Endothelial cell of umbilical vein (primary cell): ENCODE measurements around the gene FAR1. TPM values are rescaled to one million over a fixed set of nuclear protein-coding genes. Genes with fewer than 3 reads are reported as not detected.

ENCODE experiments used
- BruUV-seq: library from RNA; stranded (reverse); fragments of 400-500 nt; replicated peaks from 2 replicates; lab custom pipeline; 2021; lab: Mats Ljungman, UMichigan
- CTCF ChIA-PET: fragments of 300-600, 350-600 bp; sonication (Branson Sonifier 250); formaldehyde crosslinking; loops from one replicate; lab custom pipeline; 2021; ENCODE audit warnings: antibody characterized with exemption, inconsistent platforms; lab: Charles Lee
- POLR2A ChIA-PET: fragments of 300-600, 350-600 bp; sonication (Branson Sonifier 250); formaldehyde crosslinking; loops from one replicate; lab custom pipeline; 2021; ENCODE audit warnings: antibody characterized with exemption, inconsistent platforms; lab: Charles Lee
- DNase-seq: peaks from one replicate; pipeline ENCODE4 v3.0.0-alpha.2; 2011; ENCODE audit warnings: low read depth, low spot score
- FAIRE-seq: peaks from 2 replicates; lab custom pipeline; 2011; peaks lifted over from hg19 to GRCh38; lab: Jason Lieb, UNC
- H2AFZ ChIP-seq: 2 replicates; pipeline ENCODE4 v1.6.0; 2012; ENCODE audit warnings: low read depth, low read length, control low read depth, inconsistent platforms
- H3K27ac ChIP-seq: 2 replicates; pipeline ENCODE4 v1.5.1; 2011; ENCODE audit warnings: low read depth, mild to moderate bottlenecking, control low read depth, low read length, moderate library complexity; ENCODE audit not compliant: insufficient read depth
- H3K27me3 ChIP-seq, 2 experiments: 2 replicates each; pipeline versions ENCODE4 v1.6.0 to v1.6.1; 2011; ENCODE audit warnings: low read length in 2 of 2, mixed read lengths in 1 of 2; ENCODE audit not compliant: control insufficient read depth in 2 of 2, insufficient read depth in 2 of 2
- H3K36me3 ChIP-seq, 2 experiments: 2 replicates in 1 of 2; 3 replicates in 1 of 2; pipeline ENCODE4 v1.5.1; 2011; ENCODE audit warnings: low read length in 2 of 2, mild to moderate bottlenecking in 1 of 2, moderate library complexity in 1 of 2; ENCODE audit not compliant: control insufficient read depth in 2 of 2, insufficient read depth in 2 of 2; ENCODE audit errors: extremely low read depth in 1 of 2
- H3K4me1 ChIP-seq: 3 replicates; pipeline ENCODE4 v1.5.1; 2011; ENCODE audit warnings: mild to moderate bottlenecking, low read length; ENCODE audit not compliant: control insufficient read depth, insufficient read depth; ENCODE audit errors: extremely low read depth
- H3K4me2 ChIP-seq: 2 replicates; pipeline ENCODE4 v1.6.1; 2011; ENCODE audit warnings: low read length, control low read depth, mixed read lengths; ENCODE audit not compliant: insufficient read depth
- H3K4me3 ChIP-seq, 3 experiments: fragments of 200-600 bp in 1 of 3; sonication (generic), shearing (Covaris generic) in 1 of 3; replicated peaks in 1 of 3; 2 replicates each; pipeline ENCODE4 v1.5.1; 2011 to 2016; ENCODE audit warnings: control low read depth in 3 of 3, low read length in 3 of 3, mild to moderate bottlenecking in 2 of 3, inconsistent platforms in 1 of 3, low read depth in 1 of 3, moderate library complexity in 1 of 3; ENCODE audit not compliant: insufficient read depth in 1 of 3
- H3K79me2 ChIP-seq: 2 replicates; pipeline ENCODE4 v1.6.0; 2012; ENCODE audit warnings: low read length, inconsistent platforms; ENCODE audit not compliant: control insufficient read depth, insufficient read depth
- H3K9ac ChIP-seq: replicated peaks from 2 replicates; pipeline ENCODE3; 2011; ENCODE audit warnings: low read length, control low read depth; ENCODE audit not compliant: insufficient read depth; ENCODE audit errors: extremely low read depth
- H3K9me1 ChIP-seq: replicated peaks from 3 replicates; pipeline ENCODE4 v1.6.0; 2011; ENCODE audit warnings: mild to moderate bottlenecking, low read length; ENCODE audit not compliant: control insufficient read depth, insufficient read depth; ENCODE audit errors: extremely low read depth
- H3K9me3 ChIP-seq: replicated peaks from 2 replicates; pipeline ENCODE4 v1.5.1; 2012; ENCODE audit warnings: low read length, inconsistent platforms; ENCODE audit not compliant: control insufficient read depth, insufficient read depth
- H4K20me1 ChIP-seq: replicated peaks from 2 replicates; pipeline ENCODE3; 2011; ENCODE audit warnings: mild to moderate bottlenecking, low read length; ENCODE audit not compliant: control insufficient read depth, insufficient read depth; ENCODE audit errors: extremely low read depth
- EZH2 ChIP-seq: IDR thresholded peaks from 2 replicates; pipeline ENCODE4 v1.6.1; 2012; ENCODE audit warnings: borderline replicate concordance, low read depth, mild to moderate bottlenecking, moderate library complexity, low read length, inconsistent platforms; ENCODE audit not compliant: severe bottlenecking
- FOS ChIP-seq: IDR thresholded peaks from 2 replicates; pipeline ENCODE4 v1.6.1; 2011; ENCODE audit warnings: mild to moderate bottlenecking, low read length, moderate library complexity, borderline replicate concordance; ENCODE audit not compliant: insufficient read depth
- GATA2 ChIP-seq: IDR thresholded peaks from 2 replicates; pipeline ENCODE4 v1.7.0; 2011; ENCODE audit warnings: low read depth, mild to moderate bottlenecking, moderate library complexity, mixed read lengths, low read length; ENCODE audit not compliant: insufficient read length, insufficient read depth
- JUN ChIP-seq: IDR thresholded peaks from 2 replicates; pipeline ENCODE4 v1.6.1; 2011; ENCODE audit warnings: borderline replicate concordance, low read depth; ENCODE audit not compliant: insufficient read length, insufficient read depth
- MYC ChIP-seq: IDR thresholded peaks from one replicate; pipeline ENCODE4 v1.6.1; 2011; ENCODE audit warnings: mild to moderate bottlenecking, low read depth, low read length
- POLR2A ChIP-seq: IDR thresholded peaks from 2 replicates; pipeline ENCODE4 v1.6.1; 2012; ENCODE audit warnings: low read depth, mild to moderate bottlenecking, control low read depth, low read length
- POLR2AphosphoS5 ChIP-seq: IDR thresholded peaks from 2 replicates; pipeline ENCODE4 v1.6.1; 2012; ENCODE audit warnings: low read depth, mild to moderate bottlenecking, control low read depth, low read length, moderate library complexity; ENCODE audit not compliant: insufficient read depth
- dilution Hi-C: fragments of 300-500 bp; cut with MboI; formaldehyde crosslinking; loops from one replicate; pipeline ENCODE4 v1.15.0; 2019; ENCODE audit warnings: low sequenced_read_pairs; ENCODE audit not compliant: extremely low pct_ligation_motif_present
- intact Hi-C: fragments of 100-400 bp; cut with micrococcal nuclease; formaldehyde crosslinking; loops from one replicate; pipeline ENCODE4 v1.10.0; 2022
- polyA plus RNA-seq, 4 experiments: library from polyadenylated mRNA; depleted of rRNA in 3 of 4; stranded (reverse) in 3 of 4; unstranded in 1 of 4; fragments of >200 nt; gene quantifications; 2 replicates each; pipeline versions ENCODE4 v1.2.1 to v1.2.3, GENCODE V29; 2011 to 2012; ENCODE audit warnings: missing spikeins in 1 of 4
- total RNA-seq: library from RNA; stranded (reverse); gene quantifications from 2 replicates; pipeline ENCODE4 v1.2.3, GENCODE V29; 2021
- TF ChIP-seq, protein P1 (sequence below), 2 donors: IDR thresholded peaks; 1 replicate in 1 of 2; 2 replicates in 1 of 2; pipeline ENCODE4 v1.5.1; 2011; ENCODE audit warnings: low read length in 2 of 2, mild to moderate bottlenecking in 2 of 2, moderate library complexity in 2 of 2, control low read depth in 1 of 2, inconsistent platforms in 1 of 2, low read depth in 1 of 2; ENCODE audit not compliant: insufficient read depth in 1 of 2; ENCODE audit errors: extremely low read depth in 1 of 2
- TF ChIP-seq, protein P2 (sequence below): IDR thresholded peaks from 2 replicates; pipeline ENCODE4 v1.6.1; 2011; ENCODE audit not compliant: insufficient read depth, insufficient read length

FAR1 gene
- total and polyA plus RNA-seq, 2 donors (not counting 3 experiments of a cell fraction or from before 2014, with no cell fraction given), result 29.5 to 76.4 TPM

DNA sequence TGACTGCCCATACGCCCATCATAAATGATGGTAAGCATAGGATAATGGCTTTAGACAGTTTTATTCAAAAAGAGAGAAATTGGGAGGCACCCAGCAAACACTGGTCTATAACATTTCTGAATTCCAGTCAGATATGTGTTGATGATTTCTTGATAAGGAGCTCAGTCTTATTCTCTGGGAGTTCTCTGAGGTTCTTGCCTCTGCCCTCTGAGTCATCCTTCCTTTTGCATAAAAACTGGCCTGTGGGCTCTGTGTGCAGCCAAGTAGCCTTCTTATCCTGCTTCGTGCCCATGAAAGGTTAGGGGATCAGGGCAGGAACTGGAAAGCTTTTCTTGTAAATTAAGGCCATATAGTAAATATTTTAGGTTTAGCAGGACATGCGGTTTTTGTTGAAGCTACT lies 48.9 kb downstream of the FAR1 start:
- Histone ChIP-seq H3K27me3 (no peaks in the 10 kb centered on the region), H3K4me1 (peaks cover 22% of the 10 kb centered on the region), H3K79me2 (peaks cover 3% of the 10 kb centered on the region), H3K9me3 (no peaks in the 10 kb centered on the region), H3K4me3 (no peak overlapping the region), H3K9me1 (no peaks in the 10 kb centered on the region), H3K36me3 (peaks cover 5 to 14% of the 10 kb centered on the region in 2 experiments), H2AFZ (no peak overlapping the region), H4K20me1 (no peaks in the 10 kb centered on the region), H3K9ac (no peak overlapping the region), H3K27ac (peak overlapping the region; percentile 19), H3K4me2 (peak overlapping the region; percentile 49)
- TF ChIP-seq POLR2A (no peak), JUN (peak; percentile 70), MYC (no peak), FOS (peak; percentile 95), POLR2AphosphoS5 (peak; percentile 16), EZH2 (no peak), GATA2 (peak; percentile 93)
- TF ChIP-seq, protein P1, sequence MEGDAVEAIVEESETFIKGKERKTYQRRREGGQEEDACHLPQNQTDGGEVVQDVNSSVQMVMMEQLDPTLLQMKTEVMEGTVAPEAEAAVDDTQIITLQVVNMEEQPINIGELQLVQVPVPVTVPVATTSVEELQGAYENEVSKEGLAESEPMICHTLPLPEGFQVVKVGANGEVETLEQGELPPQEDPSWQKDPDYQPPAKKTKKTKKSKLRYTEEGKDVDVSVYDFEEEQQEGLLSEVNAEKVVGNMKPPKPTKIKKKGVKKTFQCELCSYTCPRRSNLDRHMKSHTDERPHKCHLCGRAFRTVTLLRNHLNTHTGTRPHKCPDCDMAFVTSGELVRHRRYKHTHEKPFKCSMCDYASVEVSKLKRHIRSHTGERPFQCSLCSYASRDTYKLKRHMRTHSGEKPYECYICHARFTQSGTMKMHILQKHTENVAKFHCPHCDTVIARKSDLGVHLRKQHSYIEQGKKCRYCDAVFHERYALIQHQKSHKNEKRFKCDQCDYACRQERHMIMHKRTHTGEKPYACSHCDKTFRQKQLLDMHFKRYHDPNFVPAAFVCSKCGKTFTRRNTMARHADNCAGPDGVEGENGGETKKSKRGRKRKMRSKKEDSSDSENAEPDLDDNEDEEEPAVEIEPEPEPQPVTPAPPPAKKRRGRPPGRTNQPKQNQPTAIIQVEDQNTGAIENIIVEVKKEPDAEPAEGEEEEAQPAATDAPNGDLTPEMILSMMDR (IDR thresholded peaks at IDR 0.05; ENCODE audit: extremely low read depth in 1 of 2, insufficient read depth in 1 of 2, low read depth in 1 of 2, low read length in 2 of 2), result no peak
- TF ChIP-seq, protein P2, sequence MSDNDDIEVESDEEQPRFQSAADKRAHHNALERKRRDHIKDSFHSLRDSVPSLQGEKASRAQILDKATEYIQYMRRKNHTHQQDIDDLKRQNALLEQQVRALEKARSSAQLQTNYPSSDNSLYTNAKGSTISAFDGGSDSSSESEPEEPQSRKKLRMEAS, result no peak
- BruUV-seq, result no TSS peak
- DNase-seq (peak; percentile 84), FAIRE-seq (peak; percentile 84)
- ChIA-PET POLR2A (no interaction called here), CTCF (interaction anchor here (0.5 to 1.9 kb wide), 7 partner anchors 10 to 40 kb away, joined by 3 to 9 read pairs (median 4); no protein-coding TSS in a partner anchor)
- intact Hi-C loops (loop anchor here (1.0 to 2.0 kb wide), 2 partner anchors 33 to 49 kb away; partner anchors contain the start of gene FAR1), dilution Hi-C loops (no loop called here)
